Activated naive CD4-positive, alpha-beta T cell treated with Interleukin-2 at 50 U/mL for 16 hours (primary cell): ENCODE measurements around the gene LRTM2.

Source experiments
- DNase-seq: peaks from one replicate; pipeline ENCODE4 v3.0.0-alpha.2; 2020

The LRTM2 gene

DNA sequence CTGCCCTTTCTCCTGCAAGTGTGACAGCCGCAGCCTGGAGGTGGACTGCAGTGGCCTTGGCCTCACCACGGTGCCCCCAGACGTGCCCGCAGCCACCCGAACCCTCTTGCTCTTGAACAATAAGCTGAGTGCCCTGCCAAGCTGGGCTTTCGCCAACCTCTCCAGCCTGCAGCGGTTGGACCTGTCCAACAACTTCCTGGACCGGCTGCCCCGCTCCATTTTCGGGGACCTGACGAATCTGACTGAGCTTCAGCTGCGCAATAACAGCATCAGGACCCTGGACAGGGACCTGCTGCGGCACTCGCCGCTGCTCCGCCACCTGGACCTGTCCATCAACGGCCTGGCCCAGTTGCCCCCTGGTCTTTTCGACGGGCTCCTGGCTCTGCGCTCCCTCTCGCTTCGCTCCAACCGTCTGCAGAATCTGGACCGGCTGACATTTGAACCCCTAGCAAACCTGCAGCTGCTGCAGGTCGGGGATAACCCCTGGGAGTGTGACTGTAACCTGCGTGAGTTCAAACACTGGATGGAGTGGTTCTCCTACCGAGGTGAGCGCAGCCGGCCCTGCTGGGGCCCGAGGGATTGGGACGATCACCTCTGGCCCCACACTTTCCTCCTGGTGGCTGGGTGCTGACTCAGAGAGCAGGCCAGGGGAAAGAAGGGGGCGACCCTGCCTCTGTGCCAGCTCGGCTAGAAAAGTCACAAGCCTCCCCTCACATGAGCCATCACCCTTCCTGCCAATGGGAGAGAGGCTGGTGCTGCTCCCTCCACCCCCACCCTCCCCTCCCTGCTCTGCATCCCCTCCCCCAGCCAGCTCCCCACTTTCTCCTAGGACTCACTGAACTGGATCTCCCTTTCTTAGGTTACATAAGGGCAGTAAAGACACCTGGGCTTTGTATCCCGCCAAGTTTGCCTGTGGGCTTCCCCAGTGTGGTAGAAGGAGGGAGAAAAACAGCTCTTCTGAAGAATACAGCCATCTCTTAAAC lies 10.9 kb downstream of the LRTM2 start:
- no peak for DNase-seq

DNA sequence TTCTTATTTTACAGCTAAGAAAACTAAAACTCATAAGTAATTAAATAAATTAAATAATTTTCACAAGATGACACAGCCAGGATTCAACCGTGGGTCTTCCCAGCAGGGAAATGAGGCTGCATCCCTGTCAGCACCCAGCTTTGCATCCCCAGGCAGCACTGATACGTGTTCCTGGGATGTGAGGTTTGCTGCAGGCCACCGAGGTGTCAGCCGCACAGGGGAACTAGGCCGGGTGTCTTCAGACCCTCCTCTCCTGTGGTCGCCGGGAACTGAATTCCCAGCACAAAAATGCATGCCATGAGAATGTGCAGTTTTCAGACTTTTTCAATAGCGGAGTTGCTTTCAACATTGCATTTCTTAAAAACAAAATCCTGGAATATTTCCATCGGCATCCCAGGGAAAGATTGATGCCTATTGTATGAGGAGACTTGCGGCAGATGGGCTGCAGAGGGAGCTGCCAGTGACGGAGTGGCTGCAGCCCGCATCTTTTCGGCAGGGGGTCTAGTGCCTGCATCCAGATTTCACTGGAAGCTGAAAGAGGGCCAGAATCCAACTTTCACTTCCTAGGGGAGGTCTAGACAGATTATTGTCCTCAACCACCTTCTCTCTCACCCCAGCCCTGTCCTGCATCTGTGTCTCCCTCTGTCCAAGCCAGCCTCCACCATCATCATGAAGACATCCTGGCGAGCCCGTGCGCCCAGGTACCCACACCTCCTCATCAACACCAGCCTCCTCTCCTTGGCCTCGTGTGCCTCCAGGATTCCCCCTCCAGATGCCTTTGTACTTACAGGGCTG lies 12.6 kb downstream of the LRTM2 start:
- no peak for DNase-seq

DNA sequence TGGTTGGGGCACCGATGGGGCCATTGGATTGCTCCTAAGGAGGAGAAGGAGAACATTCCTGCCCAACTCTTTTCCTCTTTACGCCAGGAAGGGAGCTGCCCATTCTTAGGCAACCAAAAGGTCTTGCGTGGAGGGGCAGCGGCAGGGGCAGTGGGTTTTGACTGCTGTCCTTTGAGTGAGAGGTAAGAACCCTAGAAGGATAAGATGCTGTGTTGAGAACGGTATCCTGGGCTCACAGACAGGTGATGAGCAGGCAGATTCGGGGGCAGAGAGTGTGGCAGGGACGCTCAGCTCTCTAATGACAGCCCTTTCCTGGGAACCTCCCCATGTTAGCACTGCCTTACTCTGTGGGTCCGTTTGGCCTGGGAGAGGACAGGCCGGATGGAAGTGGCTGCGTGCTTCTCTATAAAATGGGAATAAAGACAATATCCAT lies 13.2 kb downstream of the LRTM2 start:
- DNase-seq: no peak

DNA sequence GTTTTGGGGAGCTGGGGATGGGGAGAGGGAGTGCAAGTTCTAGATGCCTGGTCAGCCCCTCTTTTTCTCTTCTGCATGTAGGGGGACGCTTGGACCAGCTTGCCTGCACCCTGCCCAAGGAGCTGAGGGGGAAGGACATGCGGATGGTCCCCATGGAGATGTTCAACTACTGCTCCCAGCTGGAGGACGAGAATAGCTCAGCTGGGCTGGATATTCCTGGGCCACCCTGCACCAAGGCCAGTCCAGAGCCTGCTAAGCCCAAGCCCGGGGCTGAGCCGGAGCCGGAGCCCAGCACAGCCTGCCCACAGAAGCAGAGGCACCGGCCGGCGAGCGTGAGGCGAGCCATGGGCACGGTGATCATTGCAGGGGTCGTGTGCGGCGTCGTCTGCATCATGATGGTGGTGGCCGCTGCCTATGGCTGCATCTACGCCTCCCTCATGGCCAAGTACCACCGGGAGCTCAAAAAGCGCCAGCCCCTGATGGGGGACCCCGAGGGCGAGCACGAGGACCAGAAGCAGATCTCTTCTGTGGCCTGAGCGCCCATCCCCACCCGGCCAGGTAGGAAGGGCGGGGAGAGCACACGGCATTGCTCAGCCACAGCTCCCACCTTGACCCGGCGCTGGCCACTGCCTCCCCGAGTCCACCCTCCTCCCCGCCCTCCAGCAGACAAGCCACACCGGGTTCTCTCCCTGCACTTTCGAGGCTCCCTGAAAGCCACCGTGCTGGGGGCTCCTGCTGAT lies 14.0 kb downstream of the LRTM2 start:
- DNase-seq: no peak

DNA sequence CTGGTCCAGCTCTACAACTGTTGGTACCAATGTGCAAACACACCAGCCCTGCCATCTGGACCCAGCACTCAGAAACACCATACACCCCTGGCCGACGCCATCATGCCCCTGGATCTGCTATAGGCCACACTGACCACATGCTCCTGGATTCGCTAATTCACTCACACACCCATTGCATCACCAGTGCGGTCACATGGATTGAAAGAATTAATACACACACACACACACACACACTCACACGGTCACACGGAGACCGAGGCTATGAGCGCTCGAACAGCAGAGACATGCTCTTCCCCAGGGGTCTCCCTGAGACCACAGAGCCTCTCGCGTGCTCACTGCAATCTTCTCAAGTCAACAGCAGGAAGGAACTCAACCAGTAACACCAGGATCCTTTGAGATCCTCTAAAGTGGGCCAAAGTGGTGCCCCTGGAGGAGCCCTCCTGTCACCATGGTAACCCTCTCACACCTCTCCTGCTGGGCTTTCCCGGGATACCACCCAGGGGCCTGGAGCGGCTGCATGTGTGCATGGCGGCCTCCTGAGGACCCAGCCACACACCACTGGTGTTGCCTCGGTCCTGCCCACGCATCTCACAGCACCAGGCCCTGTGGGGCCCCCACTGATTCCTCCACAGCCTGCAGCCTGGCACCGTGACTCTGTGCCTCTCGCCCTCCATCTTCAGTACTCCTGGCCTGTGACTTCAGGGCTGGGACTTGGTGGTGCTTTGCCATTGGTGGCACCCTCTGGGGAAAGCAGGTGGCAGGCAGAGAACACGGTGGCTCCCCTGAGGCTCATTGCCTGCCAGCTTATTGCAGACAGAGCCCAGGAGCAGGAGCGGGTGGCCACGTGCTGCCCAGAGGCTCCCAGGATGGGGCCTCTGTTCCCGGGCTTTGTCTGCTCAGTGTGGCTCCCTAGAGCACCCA lies 15.1 kb downstream of the LRTM2 start:
- no peak for DNase-seq

DNA sequence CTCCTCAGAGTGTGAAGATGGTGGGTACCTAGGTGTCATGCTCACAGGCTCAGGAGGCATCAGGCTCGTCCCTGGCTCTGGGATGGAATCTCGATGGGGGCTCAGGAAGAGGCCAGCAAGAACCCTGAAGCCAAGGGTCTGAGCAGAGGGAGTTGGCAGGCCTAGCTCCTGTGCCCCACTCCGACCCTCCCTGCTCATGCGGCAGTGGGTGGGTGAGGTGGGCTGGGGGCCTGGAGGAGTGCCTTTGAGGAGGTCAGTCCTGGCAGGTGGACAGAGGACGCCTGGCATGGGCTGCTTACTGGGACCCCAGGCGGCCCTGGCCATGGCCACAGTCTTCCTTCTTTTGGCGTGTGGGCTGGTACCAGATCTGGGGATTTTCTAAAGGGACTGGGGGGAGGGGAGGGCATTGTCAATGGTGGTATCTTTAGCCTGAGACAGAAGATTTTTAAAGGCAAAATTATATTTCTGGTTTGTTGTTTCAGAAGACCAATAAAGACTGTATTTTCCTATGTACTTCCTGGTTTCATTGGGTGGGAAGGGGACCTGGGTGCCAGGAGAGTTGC lies 16.0 kb downstream of the LRTM2 start:
- DNase-seq: no peak

DNA sequence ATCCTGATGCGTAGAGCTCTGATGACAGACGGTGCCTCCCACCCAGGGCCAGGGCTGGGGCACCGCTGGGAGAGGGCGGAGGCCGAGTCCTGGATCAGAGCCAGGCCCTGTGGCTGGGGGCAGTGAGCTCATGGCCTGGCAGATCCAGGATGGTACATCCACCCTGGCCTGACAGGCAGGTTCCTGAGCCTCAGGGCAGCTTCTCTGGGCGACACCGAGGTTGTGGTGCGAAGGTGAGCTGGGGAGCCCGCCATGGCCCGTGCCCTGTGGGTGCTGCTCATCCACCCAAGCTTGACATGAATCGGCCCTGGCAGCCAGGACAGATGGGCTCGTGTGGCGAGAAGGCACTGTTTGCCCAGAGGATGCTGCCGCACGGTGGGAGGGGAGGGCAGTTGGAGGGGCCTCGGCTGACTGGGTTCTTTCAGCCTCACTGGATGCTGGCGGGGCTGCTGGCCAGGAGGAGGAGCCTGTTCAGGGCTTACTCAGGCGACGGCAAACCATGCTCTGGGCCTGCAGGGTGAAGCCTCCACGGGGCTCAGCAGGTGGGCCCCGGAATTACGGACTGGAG lies 16.6 kb downstream of the LRTM2 start:
- no peak for DNase-seq

GRCh38 chr12:1837541-1838204 lies 17.3 kb downstream of the LRTM2 start:
- no peak for DNase-seq

GRCh38 chr12:1838205-1838993 lies 18.0 kb downstream of the LRTM2 start:
- no peak for DNase-seq

GRCh38 chr12:1838994-1839365 lies 18.6 kb downstream of the LRTM2 start:
- no peak for DNase-seq

DNA sequence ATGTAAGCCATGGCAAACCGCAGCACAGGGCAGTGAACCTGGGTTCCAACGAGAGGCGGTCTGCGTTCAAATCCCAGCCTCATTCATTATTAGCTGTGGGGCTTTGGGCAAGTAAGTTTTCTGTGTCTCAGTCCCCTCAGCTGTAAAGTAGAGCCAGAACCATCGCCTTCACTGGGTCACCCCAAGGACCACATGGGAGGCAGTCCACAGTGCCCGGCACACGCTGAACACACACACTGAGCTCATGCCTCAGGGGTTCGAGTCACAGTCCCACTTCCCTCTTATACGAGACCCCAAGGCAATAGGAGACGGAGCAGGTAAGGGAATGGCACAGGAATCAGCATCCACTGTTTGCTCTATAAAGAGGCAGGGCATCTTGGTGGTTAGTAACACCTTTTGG lies 19.1 kb downstream of the LRTM2 start:
- no peak for DNase-seq

DNA sequence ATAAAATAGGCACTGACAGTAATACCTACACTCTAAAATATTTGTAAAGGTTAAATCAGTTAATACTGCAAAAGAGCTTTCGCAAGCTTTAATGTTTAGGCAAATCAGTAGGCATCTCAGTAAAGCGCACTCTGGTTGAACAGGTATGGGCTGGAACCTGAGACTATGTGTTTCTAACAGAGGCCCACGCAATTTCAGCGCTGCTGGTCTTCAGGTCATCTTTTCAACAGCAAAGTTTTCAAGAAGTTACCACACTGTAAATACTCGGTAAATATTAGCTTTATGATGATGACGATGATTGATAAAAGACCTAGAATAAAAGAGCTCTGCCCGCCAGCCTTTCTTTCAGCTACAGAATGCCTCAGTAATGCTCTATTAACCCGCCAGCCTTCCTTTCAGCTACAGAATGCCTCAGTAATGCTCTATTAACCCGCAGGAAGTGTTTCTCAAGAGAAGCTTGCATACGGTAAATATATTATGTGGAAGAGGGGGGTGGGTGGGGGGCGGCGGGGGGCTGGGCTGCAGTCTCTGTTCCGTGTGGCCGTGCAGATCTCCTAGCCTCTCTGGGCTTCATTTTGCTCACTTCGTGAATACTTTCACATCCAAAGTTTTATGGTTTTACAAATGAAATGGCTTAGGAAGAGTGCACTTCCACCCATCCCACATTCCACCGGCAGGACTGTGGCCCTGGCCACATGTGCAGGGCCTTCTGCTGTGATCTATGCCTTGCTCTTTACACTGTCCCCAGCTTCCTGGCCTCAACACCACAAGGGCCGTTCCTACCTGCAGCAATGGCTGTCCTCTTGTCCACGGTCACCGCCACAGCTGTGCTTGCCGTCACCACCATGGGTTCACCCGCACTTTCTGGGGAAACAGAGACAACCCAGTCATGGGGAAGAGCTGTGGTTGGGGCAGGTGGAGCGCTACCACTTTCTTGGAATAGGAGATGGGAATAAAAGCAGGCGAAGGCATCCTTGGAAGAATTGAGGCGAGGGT lies 19.9 kb downstream of the LRTM2 start:
- no peak for DNase-seq

DNA sequence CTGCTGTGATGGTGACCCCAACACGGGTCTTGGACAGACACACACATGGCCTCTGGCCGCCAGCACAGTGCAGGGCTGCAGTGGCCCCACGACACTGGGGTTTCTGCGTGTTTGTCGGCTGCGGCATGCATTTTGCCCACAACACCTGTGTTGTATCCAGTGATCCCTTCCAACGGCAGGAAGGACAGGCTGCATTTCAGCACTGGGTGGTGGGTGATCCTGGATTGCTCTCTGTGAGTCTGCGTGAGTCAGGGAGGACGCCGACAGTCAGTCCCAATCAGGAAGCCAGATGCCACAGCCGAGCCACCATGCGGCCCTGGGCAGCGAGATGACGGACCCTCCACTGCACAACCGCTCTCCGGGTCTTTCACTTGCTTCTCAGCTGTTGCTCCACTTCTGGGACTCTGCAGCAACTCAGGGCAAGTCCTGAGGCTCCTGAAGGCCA lies 20.6 kb downstream of the LRTM2 start:
- no peak for DNase-seq

- DNase-seq: no peak
These were observed 21.3 kb downstream of the LRTM2 start for GRCh38 chr12:1841586-1842182.

DNA sequence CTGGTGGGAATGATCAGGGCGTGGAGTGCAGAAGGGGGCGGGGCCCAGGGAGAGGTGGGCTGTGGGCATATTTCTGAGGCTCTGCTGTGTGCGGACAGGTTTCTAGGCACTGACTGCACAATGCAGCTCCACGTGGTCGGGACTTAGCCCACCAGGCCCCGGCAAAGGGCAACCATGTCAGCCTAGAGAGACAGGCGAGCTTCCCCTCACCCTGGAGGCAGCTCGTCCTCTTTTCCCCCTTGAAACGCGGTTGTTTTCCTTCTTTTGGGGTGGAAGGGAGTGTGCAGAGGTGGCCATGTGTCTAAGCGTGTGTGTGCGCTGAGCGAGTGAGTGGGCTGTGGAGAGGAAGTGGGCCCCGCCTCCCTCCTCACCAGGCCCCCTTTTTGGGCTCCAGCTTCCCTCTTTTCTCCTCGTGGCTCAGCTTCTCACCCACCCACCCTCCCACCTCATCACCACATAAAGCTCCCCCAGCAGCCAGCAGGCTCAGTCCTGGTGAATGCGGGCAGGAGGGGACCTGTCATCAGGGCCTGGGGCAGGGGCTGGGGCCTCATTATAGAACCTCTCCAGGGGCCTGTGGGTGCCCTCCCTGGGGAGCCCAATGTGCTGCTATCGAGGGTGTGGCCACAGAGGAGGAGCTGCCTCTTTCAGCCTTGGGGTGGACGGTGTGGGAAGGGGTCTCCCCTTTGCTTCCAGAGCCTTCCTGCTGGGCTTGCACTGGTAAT lies 22.0 kb downstream of the LRTM2 start:
- DNase-seq: no peak

- DNase-seq: no peak
These were observed 22.7 kb downstream of the LRTM2 start for GRCh38 chr12:1842905-1843640.

DNA sequence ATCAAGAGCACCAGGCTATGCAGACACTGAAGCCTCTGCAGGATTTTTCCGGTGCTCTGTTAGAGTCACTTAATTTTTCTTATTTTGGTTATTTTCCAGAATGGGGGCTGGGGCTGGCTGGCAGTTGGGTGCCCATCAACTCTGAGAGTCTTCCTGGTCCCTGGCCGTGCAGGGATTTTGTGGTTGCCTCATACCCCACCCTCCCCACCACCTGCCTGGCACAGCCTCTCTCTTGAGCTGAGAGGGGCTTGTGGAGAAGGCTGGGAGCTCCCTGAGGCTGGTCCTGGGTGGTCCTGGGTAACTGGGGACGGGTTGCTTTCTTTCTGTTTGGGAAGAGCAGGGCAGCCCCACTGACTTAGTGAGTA lies 23.3 kb downstream of the LRTM2 start:
- no peak for DNase-seq
